Stimulated activated CD4-positive, alpha-beta T cell treated with anti-CD3 and anti-CD28 coated beads, TNF-alpha, amount 100 ng/mL, for 48 hours (primary cell): Measurements from ENCODE around the gene CHI3L2.

ENCODE experiments used
- DNase-seq, 3 donors: peaks; one replicate each; pipeline ENCODE4 v3.0.0-alpha.2; 2020; ENCODE audit warnings: low read depth in 3 of 3

The CHI3L2 gene

DNA sequence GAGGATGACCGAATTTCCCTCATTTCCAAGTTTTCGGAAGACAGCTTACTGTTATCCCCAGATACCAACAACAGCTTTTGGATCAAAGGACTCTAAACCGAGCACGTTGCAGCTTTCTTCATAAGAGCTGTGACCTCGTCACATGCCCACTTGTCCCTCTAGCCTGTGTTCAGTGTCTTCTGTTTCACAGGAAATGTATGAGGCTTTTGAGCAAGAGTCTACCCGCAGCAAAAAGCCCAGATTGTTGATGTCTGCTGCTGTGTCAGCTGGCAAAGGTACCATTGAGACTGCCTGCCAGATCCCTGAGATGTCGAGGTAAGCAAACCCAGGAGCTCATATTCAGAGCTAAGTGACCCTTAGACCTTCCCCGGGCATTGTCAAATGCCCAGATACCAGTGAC is 24.1 kb downstream of the CHI3L2 start:
- DNase-seq, result no peak

- DNase-seq, result no peak
Observed at GRCh38 chr1:111252786-111253185, 25.3 kb downstream of the CHI3L2 start.

DNA sequence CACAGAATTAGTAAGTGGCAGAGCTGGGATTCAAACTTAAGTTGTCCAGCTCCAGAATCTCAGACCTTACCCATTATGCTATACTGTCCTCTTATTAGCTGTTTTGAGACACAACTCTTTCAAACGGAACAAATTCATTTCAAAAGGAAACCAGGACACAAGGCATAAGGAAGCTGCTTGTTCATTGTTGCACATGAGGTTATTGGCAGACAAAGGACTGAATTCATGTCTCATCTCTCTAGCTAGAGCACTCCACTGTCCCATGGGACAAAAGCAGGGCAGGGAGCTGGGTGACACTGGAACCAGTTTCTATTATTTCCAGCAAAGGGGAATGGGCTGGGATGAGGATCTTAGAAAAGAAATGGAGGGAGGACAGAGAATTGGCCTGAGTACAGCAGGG is 26.4 kb downstream of the CHI3L2 start:
- DNase-seq, result no peak

DNA sequence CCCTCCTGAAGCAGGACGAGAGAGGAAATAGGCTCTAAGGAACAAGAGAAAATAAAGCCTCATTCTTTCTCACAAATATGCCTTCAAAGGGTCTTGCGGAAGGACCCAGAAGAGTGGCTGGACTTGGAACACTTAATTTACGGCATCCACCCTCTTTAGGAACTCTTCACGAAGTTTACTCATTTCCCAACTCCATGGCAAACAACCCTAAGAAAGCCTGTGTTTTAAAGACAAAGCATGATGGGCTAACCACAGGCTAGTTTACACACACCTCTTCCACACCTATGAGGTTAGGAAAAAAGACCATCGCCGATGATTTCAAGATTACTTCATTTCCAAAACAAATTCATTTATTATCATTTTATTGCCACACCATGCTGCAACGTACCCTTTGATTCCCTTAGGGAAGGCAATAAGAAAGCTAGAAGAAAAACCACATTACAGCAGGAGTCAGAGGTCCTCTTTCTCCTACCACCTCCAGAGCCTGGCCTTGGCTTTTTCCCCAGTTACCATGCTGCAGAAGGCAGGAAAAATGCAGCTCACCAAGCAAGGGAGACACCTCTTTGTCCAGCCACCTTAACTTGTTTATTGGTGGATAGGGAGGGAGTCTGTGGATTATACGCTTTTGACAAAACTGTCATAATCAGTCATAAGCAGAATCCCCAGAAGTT is 29.6 kb downstream of the CHI3L2 start:
- DNase-seq, result no peak

GRCh38 chr1:111267801-111268508 is 40.4 kb downstream of the CHI3L2 start:
- no peak for DNase-seq

DNA sequence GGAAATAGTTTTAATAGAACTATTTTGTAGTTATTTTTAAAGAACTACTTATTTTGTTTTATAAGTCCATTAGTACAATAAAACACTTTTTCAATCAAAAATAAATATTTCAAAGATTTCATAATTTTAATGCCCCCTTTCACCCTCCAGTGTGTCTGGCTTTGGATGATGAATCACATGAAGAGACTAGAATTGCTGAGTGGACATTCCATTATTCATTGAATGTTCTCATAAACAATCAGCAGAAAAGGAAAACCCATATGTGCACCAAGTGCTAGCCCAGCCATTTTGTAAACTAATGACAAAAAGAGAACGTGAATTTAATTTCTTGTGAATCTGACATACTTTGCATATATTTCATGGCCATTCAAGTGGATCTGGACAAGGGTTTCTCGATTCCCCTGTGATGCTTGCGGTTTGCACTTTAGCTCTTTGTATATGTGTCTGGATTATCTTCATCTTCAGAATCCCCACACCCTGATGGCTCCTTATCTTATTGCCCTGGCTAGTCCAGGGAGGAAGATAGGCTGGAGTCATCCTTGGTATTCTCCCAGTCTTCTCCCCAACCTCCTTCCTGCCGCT is 42.4 kb downstream of the CHI3L2 start:
- DNase-seq, result no peak

DNA sequence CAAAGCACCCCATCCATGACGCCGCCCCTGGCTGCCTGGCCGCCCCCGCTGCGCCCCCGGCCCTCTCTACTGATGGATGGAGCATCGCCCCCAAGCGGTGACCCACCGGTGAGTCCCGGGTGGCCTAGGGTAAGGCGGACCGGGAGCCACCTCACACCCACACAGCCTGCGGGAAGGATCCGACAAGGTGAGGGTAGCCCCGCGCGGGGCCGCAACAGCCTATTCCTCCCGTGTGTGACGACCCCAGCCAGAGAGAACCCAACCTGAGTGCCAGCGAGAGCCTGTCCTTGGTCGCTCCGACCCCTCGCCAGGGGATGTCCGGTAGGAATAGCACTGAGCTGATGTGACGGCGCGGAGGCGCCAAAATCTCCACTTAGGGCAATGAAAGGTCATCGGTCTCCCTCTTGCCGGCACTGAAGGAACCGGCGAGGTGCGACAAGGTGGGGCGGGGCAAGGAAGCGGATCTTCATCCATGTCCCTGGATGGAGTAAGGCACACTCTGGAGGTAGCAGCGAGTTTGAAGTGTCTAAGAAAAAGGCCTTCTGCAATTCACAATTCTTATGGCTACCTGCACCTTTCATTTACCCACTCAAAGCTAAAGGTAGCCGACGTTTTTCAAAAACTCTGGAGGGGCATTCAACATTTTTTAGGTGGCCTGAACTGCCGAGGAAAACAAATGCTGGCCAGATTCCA is 43.4 kb downstream of the CHI3L2 start:
- DNase-seq, result no peak

DNA sequence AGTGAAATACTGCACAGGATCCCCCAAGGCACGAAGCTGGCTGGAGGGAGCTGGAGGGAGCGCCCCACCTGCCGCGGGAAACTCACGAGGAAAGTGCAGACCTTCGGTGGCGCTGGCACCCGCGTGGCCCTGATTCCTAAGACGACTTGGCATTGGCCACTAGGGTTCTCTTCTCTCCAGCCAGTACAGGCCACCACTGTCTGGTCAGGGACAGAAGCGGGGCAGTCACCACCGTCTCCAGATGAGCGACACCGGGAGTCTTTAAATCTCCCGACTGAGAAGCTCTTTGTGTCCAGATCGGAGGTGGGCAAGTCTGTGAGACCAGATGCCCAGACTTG is 43.9 kb downstream of the CHI3L2 start:
- DNase-seq, result no peak

DNA sequence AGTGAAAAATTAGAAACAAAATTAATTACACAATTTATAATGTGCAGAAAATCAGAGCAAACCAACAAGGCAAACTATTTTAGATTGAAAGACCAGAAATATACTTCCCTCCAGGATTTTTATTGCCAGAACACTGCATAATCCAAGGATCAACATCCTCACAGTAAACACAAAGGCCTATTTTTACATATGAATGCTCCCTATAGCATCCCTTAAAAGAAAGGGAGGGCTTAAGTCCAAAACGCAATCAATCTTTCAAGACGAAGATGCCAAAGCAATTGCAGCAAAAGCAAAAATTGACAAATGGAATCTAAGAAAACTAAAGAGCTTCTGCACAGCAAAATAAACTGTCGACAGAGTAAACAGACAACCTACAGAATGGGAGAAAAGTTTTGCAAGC is 44.6 kb downstream of the CHI3L2 start:
- DNase-seq, result no peak

DNA sequence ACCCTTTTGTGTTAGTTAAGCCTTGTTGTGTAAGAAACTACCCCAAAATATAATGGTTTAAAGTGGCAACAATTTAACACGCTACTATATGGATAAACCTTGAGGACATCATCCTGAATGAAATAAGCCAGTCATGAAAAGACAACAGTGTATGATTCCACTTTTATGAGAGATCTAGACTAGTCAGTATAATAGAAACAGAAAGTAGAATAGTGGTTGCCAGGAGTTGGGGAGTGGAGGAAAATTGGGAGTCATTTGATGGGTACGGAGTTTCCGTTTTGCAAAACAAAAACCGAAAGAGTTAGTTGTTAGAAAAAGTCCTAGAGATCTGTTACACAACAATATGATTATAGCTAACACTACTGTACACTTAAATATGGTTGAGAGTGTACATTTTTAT is 47.1 kb downstream of the CHI3L2 start:
- no peak for DNase-seq

DNA sequence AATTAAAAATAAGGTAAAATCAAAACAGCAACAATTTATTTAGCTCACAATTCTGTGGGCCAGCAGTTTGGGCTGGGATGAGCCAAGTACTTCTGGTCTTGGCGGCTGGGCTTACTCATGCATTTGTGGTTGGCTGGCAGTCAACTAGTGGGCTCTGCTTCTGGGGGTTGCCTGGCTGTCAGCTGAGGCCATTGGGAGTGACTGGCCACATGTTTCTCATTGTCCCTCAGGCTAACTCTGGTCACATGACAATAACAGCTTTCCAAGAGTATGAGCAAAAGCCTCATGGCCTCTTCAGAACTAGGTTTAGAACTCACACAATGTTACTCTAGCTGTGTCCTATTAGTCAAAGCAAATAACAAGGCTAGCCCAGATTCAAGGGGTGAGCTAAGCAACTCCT is 47.6 kb downstream of the CHI3L2 start:
- DNase-seq, result peak in 2 of 3 donors; percentile 35 to 37

GRCh38 chr1:111275780-111276433 is 48.4 kb downstream of the CHI3L2 start:
- DNase-seq, result no peak

DNA sequence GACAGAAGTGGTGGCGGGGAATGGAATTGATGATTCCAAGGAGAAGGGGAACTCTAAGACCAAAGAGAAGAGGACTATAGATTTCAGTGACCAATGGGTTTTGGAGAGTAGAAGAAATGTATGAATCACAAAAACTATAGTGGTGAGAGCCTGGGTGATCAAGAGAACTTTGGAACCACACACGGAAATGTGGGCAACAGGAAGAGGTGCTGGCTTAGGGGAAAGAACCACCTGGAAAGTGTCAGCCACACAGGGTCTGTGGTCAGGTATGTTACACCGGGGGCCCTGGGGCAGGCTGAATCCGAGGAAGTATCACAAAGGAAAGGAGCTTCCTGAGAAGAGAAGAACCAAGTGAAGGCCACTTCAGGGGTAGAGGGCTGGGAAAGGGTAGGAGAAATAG is 51.6 kb downstream of the CHI3L2 start:
- no peak for DNase-seq

DNA sequence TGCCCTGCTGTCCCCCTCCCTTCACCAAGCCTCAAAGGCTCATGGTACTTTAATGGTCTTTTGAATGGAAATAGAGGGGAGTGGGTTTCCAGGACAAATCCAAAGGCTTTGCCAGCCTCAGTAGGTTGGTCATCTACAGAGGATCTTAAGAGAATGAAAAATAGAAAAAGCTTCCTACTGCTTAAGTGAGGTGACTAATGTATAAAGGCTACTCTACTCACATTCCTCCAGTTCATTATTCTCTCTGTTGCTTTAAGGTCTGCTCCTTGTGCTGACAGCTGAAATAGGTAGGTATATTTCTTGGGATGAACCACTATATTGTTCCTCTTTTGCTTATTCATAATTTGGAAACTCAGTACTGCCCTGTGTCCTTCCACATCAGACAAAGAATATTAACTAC is 52.8 kb downstream of the CHI3L2 start:
- DNase-seq, result no peak

GRCh38 chr1:111281411-111281810 is 53.9 kb downstream of the CHI3L2 start:
- no peak for DNase-seq

GRCh38 chr1:111283838-111284237 is 56.3 kb downstream of the CHI3L2 start:
- DNase-seq, result no peak

- no peak for DNase-seq
Observed at GRCh38 chr1:111285879-111286278, 58.4 kb downstream of the CHI3L2 start.

- no peak for DNase-seq
Observed at GRCh38 chr1:111286912-111287311, 59.4 kb downstream of the CHI3L2 start.

DNA sequence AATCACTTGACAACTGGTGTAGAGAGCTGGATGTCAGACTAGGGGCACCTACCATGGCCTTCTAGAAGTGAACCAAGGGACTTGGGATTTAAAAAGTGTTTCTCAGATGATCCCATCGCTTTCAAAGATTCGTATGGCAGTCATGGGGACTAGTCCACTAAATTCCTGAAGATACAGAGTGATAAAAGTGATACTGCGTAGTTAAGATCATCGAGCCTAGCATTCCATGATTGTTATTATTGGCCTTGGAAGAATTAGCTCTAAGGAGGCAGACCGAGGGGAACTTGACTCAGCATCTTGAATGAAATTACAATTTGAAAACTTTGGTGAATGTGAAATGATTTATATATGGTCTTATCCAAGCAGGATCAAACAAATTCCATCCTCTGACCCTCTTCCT is 61.9 kb downstream of the CHI3L2 start:
- no peak for DNase-seq

- no peak for DNase-seq
Observed at GRCh38 chr1:111290104-111290503, 62.6 kb downstream of the CHI3L2 start.

DNA sequence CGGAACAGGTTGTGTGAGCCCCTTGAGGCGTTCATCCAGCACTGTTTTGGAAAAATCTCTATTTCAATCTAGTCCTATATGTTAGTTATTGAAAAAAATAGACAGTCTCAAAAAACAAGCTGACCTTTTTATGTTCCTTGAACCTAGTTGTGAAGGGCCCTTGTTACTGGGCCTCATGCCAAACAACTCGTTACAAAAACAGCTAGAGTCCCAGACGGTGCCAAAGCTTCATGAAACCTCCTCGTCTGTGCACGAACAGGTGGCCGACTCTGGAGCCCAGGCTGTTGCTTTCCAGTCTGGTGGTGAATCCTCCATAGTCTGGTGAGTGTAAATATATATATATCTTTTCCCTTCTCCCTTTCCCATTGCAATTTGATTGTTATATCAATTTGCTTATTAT is 63.1 kb downstream of the CHI3L2 start, which contains the start of gene CHIA:
Gene CHIA, plus strand, starts transcription at position 222 of the 400 bp plus-strand sequence. CDS start 19,617 bp downstream, outside the sequence.
- DNase-seq, result no peak
